GM18517 (cell line): ENCODE results near the gene MAP7D1.

ENCODE experiments used
- ATAC-seq: cut with Tn5 transposase; IDR thresholded peaks from one replicate; pipeline ENCODE4 v1.9.1; 2021; ENCODE audit warnings: mild to moderate bottlenecking, moderate library complexity; ENCODE audit not compliant: unreplicated experiment

MAP7D1 gene

DNA sequence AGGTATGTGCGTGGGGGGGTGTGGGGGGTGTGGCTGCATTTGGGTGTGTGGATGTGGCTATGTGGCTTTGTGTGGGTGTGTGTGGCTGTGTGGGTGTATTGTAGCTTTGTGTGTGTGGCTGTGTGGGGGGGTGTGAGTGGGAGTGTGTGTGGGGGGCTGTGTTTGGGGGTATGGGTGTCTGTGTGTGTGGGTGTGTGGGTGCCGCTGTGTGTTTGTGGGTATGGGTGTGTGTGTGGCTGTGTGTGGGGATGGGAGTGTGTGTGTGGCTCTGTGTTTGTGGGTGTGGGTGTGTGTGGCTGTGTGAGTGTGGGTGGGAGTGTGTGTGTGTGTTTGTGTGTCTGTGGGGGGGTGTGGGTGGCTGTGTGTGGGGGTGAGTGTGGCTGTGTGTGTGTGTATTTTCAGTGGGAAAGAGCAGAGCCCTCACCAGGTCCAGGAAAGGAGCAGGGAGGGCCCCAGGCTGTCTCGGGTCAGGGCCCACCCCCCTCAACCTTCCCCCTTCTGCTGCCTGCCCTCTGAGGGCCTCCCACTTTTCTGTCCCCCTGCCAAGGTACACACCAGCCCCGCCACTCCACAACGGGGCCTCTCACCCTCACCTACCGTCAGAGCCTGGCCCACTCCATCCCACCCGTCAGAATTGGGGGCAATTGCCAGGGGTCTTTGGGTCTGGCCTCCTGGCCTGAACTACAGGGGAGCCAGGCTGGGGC is 29.0 kb upstream of the MAP7D1 start:
- ATAC-seq: no peak

DNA sequence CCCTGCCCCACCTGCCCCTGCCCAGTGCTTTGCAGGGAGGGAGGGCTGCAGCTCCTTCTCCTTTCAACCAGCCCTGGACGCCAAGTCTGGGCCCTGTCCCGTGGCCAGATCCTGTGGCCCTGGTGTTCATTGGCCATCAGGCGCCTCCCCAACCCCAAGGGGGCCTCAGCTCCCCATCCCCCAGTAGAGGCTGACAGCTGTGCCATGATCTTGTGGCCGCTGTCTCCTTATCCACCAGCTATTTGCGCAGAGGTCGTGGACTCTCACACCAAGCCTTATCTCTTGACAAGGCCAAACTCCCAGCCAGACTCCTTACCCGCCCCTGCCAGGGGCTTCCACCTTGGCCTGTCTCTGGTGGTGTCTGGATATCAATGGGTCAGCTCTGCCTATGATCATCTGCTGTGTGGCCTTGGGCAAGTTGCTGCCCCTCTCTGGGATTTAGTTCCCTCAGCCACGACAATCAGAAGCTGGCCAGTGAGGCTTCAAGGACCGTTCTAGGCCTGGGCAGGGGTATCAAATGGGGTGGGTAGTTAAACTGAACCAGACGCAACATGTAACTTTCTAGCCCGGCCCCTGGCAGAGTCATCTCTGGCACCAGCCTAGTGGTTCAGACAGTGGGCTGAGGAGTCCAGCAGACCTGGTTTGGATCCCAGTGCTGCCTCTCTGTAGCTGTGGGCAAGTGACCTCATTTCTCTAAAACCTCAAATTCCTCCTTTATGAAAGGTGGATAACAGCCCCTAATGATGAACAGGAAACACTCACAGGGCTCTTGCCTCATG is 27.6 kb upstream of the MAP7D1 start:
- no peak for ATAC-seq

- ATAC-seq: no peak
These were observed 27.1 kb upstream of the MAP7D1 start for GRCh38 chr1:36128905-36129206.

DNA sequence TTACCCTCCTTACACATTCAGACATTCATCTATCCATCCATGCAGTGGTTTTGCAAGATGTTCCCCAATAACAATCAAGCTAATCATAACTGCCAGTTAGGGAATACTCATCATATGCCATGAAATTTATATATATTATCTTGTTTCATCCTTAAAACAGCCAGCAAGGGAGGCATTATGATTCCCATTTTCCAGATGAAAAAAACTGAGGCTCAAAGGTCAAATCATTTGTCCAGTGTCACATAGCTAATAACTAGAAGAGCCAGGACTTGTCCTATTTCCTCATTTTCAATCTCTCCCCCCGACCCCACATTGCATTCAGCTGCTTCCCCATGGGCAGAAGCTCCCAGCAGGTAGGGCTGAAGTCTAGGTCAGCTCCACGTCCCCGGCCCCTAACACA is 23.9 kb upstream of the MAP7D1 start:
- no peak for ATAC-seq

- no peak for ATAC-seq
These were observed 22.5 kb upstream of the MAP7D1 start for GRCh38 chr1:36133484-36133883.

DNA sequence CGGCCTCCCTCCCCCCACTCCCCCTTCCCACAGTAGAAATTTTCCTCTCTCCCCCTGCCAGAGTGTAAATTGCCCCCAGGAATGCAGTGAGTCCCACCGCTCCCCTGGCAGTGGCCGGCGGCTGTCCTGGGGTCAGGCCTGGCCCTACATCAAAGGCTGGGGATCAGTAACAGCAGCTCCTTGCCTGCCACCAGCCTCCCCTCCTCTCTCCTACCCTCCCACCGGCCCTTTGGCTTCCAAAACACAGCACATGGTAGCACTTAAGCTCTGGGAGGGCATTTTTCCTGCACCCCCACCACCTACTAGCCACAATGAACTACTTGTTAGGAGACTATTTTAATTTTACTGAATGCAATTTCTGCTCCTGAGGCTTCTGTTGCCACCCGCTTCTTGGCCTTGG is 21.9 kb upstream of the MAP7D1 start:
- ATAC-seq: no peak

GRCh38 chr1:36134505-36135329 is 21.2 kb upstream of the MAP7D1 start:
- no peak for ATAC-seq

- ATAC-seq: no peak
These were observed 20.7 kb upstream of the MAP7D1 start for GRCh38 chr1:36135330-36135667.

- no peak for ATAC-seq
These were observed 20.2 kb upstream of the MAP7D1 start for GRCh38 chr1:36135796-36136195.

DNA sequence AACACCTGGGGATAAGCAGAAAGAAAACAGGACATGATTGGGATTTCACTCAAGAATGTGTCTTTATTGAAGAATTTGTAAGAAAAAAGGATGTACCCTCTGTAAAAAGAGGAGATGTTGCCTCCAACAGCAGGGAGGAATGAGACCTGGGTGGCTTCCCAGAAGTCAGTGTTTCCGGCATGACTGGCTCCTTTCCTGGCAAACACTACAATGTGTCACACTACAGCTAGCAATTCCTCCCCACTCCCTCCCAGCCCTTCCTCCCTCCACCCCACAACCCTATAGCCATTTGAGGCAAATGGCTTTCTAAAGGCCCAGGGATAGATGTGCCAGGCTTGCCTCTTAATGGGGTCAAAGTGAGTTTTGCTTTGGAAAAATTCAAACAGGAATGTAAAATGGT is 19.4 kb upstream of the MAP7D1 start:
- ATAC-seq: no peak

GRCh38 chr1:36137226-36137625 is 18.7 kb upstream of the MAP7D1 start:
- ATAC-seq: no peak

GRCh38 chr1:36137776-36138175 is 18.2 kb upstream of the MAP7D1 start:
- ATAC-seq: no peak

GRCh38 chr1:36139521-36139920 is 16.4 kb upstream of the MAP7D1 start:
- ATAC-seq: no peak

DNA sequence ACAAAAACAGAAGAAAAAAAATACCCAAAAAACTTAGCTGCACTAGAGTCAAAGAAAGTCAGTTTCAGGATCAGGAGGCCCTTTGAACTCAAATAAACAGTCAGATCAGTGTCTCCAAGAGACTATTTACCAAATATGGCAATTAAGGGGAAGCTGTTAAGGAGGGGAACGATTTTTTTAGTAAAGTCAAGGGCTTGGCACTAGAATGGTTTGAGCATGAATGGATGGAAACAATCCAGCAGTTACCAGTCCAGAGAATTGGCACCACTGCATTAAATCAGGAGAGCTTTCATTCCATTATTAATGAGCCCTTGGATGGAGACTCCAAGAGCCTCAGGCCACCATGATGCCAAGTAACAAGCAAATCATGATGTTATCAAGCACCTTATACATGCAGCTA is 13.8 kb upstream of the MAP7D1 start:
- ATAC-seq: no peak

GRCh38 chr1:36143424-36143823 is 12.5 kb upstream of the MAP7D1 start:
- ATAC-seq: no peak

- no peak for ATAC-seq
These were observed 11.5 kb upstream of the MAP7D1 start for GRCh38 chr1:36144413-36144812.

DNA sequence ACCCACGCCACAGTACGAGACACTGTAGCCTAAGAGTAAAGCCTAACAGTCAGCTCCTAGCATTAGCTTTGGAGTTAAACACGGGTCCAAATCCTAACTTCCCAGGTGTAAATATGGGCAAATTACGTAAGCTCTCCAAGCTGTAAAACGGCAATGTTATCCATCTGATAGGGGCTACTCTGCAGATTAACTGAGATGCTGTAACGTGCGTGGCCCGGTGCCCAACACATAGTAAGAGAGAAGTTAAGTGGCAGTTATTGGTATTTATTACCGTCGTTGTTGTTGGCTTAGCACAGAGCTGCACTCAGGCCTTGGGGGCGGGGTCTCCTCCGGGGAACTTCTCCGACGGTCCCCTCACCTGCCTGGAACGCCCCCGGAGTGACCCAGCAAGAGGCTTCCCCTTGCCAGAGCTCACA is 7.1 kb upstream of the MAP7D1 start:
- peak; percentile 4 for ATAC-seq

DNA sequence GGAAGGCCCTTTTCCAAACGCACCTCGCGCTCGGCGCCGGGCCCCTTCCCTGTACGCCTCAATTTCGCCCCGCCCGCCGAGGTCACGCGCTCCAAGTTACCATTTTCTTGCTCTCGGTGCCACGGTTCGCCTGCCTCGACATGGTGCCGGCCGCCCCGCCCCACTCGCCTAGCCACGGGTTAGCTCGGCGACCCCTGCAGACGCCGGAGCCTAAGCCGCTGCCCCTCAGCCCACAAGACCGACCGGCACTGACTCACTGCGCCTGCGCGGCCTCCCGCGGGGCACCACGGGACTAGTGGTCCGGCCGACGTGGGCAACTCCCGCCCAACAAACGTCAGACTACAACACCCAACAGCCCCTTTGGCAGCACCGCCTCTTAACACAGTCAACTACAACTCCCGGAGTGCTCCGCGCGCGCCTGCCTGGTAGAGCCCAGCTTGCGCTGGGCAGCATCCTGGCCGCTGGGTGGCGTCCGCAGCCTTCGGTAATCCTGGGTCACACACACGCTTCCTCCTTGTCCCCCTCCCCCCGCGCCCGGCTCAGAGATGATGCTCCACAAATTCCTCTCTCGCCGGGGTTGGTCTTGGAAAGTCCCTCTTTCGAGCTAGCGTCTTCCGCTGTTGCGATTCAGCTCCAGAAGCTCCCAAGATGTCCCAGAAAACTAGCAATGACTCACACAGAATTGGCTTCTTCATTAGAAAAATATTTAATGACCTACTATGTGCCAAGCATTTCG is 6.6 kb upstream of the MAP7D1 start, which contains the start of gene TRAPPC3:
TRAPPC3 (minus strand) TSS at position 250 of the 736 bp plus-strand sequence; CDS start at position 142, 108 bp downstream.
- ATAC-seq: peak; percentile 90

DNA sequence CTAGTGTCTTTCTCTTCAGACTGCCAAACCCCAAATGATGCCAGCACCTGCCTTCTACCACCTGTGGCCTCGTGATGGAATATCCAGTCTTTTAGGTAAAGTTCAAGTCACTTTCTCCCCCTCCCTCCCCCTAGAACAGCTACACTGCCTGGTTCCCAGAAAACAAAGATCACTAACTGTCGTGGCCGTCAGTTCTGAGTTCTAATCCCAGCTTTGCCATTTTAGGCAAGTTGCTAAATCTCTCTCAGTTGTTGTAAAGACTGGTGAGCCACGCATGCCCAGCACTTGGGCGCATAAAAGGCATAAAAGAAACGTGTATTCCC is 6.0 kb upstream of the MAP7D1 start:
- no peak for ATAC-seq

GRCh38 chr1:36150296-36151133 is 5.4 kb upstream of the MAP7D1 start:
- ATAC-seq: peak; percentile 37
